Dendritic cell treated with granulocyte-macrophage colony-stimulating factor and Interleukin-4, amounts not matched to agents 40 ng/mL and 50 ng/mL, for 4 days (primary cell): ENCODE measurements around the gene RAB3IL1.

ENCODE experiments used
- H3K27ac Mint-ChIP-seq: one replicate; pipeline ENCODE4 v1.8.0; 2022; ENCODE audit warnings: mild to moderate bottlenecking, mixed read lengths
- H3K27me3 Mint-ChIP-seq: one replicate; pipeline ENCODE4 v1.8.0; 2022; ENCODE audit warnings: mild to moderate bottlenecking, mixed read lengths
- H3K36me3 Mint-ChIP-seq: one replicate; pipeline ENCODE4 v1.8.0; 2022; ENCODE audit warnings: low read depth, mixed read lengths
- H3K4me1 Mint-ChIP-seq: one replicate; pipeline ENCODE4 v1.8.0; 2022; ENCODE audit warnings: low read depth, mixed read lengths
- H3K4me3 Mint-ChIP-seq: one replicate; pipeline ENCODE4 v1.8.0; 2022; ENCODE audit warnings: mild to moderate bottlenecking, moderate library complexity, mixed read lengths
- H3K9me3 Mint-ChIP-seq: one replicate; pipeline ENCODE4 v1.8.0; 2022; ENCODE audit warnings: mixed read lengths
- intact Hi-C: fragments of 100-400 bp; cut with micrococcal nuclease; formaldehyde crosslinking; loops from one replicate; pipeline ENCODE4 v1.15.0; 2022

The RAB3IL1 gene

GRCh38 chr11:61897387-61898246 is 19.7 kb downstream of the RAB3IL1 start:
- Mint-ChIP-seq H3K27ac (no peak overlapping the region), H3K27me3 (no peaks in the 10 kb centered on the region), H3K9me3 (no peaks in the 10 kb centered on the region), H3K4me1 (peaks cover 23% of the 10 kb centered on the region), H3K36me3 (peaks cover 60% of the 10 kb centered on the region), H3K4me3 (no peak overlapping the region)
- intact Hi-C loops, result loop anchor here (2.0 kb wide), 2 partner anchors 185 to 211 kb away; no protein-coding TSS in a partner anchor

DNA sequence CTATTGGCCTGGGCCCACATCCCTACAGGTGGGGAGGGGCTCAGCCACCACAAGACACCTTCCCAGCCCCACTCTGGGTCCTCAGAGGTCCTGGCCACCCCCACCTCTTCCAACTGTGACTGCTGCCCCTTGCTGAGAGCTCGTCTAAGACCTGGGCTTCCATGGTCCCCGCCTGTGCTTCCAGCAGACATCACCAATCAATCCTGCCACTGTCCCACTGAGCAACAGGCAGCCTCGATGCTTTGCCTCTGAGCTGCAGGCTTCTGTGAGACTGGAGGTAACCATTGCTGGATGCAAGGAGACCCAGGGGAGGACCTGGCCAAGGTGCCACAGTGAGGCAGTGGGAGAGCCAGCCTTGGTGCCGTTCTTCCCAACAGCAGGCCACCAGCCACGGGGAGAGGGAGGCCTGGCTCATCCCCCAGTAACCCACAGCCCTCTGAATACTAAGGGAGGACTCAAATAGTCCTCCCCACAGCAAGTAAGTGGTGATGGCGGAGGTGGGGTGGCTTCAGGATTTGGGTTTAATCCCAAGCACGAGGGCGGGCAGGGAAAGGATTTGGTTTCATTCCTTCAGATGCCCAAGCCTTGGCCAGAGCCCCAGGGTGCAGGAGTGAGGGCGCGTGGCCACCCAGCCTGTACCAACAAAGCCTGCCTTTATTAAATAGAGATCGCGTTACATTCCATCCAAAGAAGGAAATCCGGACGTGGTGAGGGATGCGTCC is 20.5 kb downstream of the RAB3IL1 start:
- H3K36me3 Mint-ChIP-seq, result peaks cover 57% of the 10 kb centered on the region
- H3K4me1 Mint-ChIP-seq, result peaks cover 23% of the 10 kb centered on the region
- no peak overlapping the region for H3K27ac Mint-ChIP-seq
- H3K9me3 Mint-ChIP-seq, result no peaks in the 10 kb centered on the region
- H3K4me3 Mint-ChIP-seq, result no peak overlapping the region
- intact Hi-C loops, result no loop called here
- no peaks in the 10 kb centered on the region for H3K27me3 Mint-ChIP-seq

- Mint-ChIP-seq H3K27ac (no peak overlapping the region), H3K4me1 (peaks cover 27% of the 10 kb centered on the region)
- intact Hi-C loops, result no loop called here
These were observed 21.7 kb downstream of the RAB3IL1 start for GRCh38 chr11:61895718-61896059.

GRCh38 chr11:61895046-61895717 is 22.2 kb downstream of the RAB3IL1 start:
- Mint-ChIP-seq H3K27ac (peak overlapping the region; percentile 11), H3K36me3 (peaks cover 40% of the 10 kb centered on the region), H3K4me3 (no peak overlapping the region), H3K9me3 (no peaks in the 10 kb centered on the region), H3K4me1 (peaks cover 30% of the 10 kb centered on the region), H3K27me3 (peaks cover 4% of the 10 kb centered on the region)
- intact Hi-C loops, result no loop called here

More at GRCh38 chr11:61895718-61896059, 21.7 kb downstream of the RAB3IL1 start:
- H3K36me3 Mint-ChIP-seq, result peaks cover 45% of the 10 kb centered on the region
- H3K27me3 Mint-ChIP-seq, result peaks cover 3% of the 10 kb centered on the region
- H3K9me3 Mint-ChIP-seq, result no peaks in the 10 kb centered on the region
- no peak overlapping the region for H3K4me3 Mint-ChIP-seq

GRCh38 chr11:61893981-61894380 is 23.4 kb downstream of the RAB3IL1 start:
- no peak overlapping the region for H3K4me3 Mint-ChIP-seq
- H3K9me3 Mint-ChIP-seq, result no peaks in the 10 kb centered on the region
- peaks cover 28% of the 10 kb centered on the region for H3K4me1 Mint-ChIP-seq
- peaks cover 28% of the 10 kb centered on the region for H3K36me3 Mint-ChIP-seq
- intact Hi-C loops, result no loop called here
- H3K27me3 Mint-ChIP-seq, result peaks cover 8% of the 10 kb centered on the region
- no peak overlapping the region for H3K27ac Mint-ChIP-seq

GRCh38 chr11:61892085-61892370 is 25.3 kb downstream of the RAB3IL1 start:
- peaks cover 22% of the 10 kb centered on the region for H3K4me1 Mint-ChIP-seq
- no peaks in the 10 kb centered on the region for H3K9me3 Mint-ChIP-seq
- intact Hi-C loops, result no loop called here

GRCh38 chr11:61891331-61892084 is 25.9 kb downstream of the RAB3IL1 start, which contains the start of gene FADS3:
Gene FADS3 (minus strand): TSS chr11:61891545. CDS start chr11:61891381, 164 bp downstream.
- no peaks in the 10 kb centered on the region for H3K9me3 Mint-ChIP-seq
- intact Hi-C loops, result no loop called here
- peaks cover 22% of the 10 kb centered on the region for H3K4me1 Mint-ChIP-seq
- peaks cover 13% of the 10 kb centered on the region for H3K27me3 Mint-ChIP-seq
- H3K4me3 Mint-ChIP-seq, result peak within 1 kb of the TSS; percentile 87
- peak within 1 kb of the TSS; percentile 83 for H3K27ac Mint-ChIP-seq
- peaks cover 4% of the 10 kb centered on the region for H3K36me3 Mint-ChIP-seq

More at GRCh38 chr11:61892085-61892370, 25.3 kb downstream of the RAB3IL1 start:
- Mint-ChIP-seq H3K27ac (no peak overlapping the region), H3K4me3 (peak overlapping the region; percentile 56), H3K27me3 (peaks cover 11% of the 10 kb centered on the region), H3K36me3 (peaks cover 9% of the 10 kb centered on the region)

GRCh38 chr11:61890529-61891330 is 26.6 kb downstream of the RAB3IL1 start:
- H3K27ac Mint-ChIP-seq, result peak overlapping the region; percentile 83

DNA sequence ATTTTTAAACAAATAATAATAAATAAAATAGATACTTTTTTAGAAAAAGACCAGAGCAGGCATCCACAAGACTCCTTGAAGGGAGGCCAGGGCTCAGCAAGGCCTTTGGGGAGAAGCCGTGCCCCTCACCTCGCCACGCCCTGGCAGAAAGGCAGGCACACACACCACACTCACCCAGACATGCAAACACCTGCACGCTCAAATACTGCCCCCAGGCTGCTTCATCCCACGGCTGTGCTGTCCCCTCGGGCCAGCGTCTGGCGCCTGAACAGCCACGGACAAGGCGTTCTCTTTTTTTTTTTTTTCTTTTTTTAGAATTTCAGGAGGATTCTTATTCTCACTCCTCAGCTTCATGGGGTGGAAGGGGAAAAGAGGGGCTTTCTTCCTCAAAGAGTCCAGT is 27.5 kb downstream of the RAB3IL1 start:
- H3K27ac Mint-ChIP-seq, result no peak overlapping the region
- H3K27me3 Mint-ChIP-seq, result peaks cover 13% of the 10 kb centered on the region
- peaks cover 15% of the 10 kb centered on the region for H3K4me1 Mint-ChIP-seq
- H3K36me3 Mint-ChIP-seq, result no peaks in the 10 kb centered on the region
- no peaks in the 10 kb centered on the region for H3K9me3 Mint-ChIP-seq
- intact Hi-C loops, result no loop called here
- H3K4me3 Mint-ChIP-seq, result no peak overlapping the region

More at GRCh38 chr11:61890529-61891330, 26.6 kb downstream of the RAB3IL1 start:
- peaks cover 13% of the 10 kb centered on the region for H3K27me3 Mint-ChIP-seq
- peaks cover 22% of the 10 kb centered on the region for H3K4me1 Mint-ChIP-seq
- H3K36me3 Mint-ChIP-seq, result no peaks in the 10 kb centered on the region
- H3K4me3 Mint-ChIP-seq, result peak overlapping the region; percentile 87
- H3K9me3 Mint-ChIP-seq, result no peaks in the 10 kb centered on the region
- intact Hi-C loops, result no loop called here

- intact Hi-C loops, result no loop called here
- Mint-ChIP-seq H3K4me1 (peaks cover 10% of the 10 kb centered on the region), H3K9me3 (no peaks in the 10 kb centered on the region), H3K27ac (no peak overlapping the region), H3K4me3 (no peak overlapping the region), H3K36me3 (no peaks in the 10 kb centered on the region), H3K27me3 (peaks cover 13% of the 10 kb centered on the region)
These were observed 28.8 kb downstream of the RAB3IL1 start for GRCh38 chr11:61888590-61888989.

GRCh38 chr11:61887839-61888494 is 29.4 kb downstream of the RAB3IL1 start:
- Mint-ChIP-seq H3K9me3 (no peaks in the 10 kb centered on the region), H3K27me3 (peaks cover 13% of the 10 kb centered on the region), H3K4me1 (peaks cover 10% of the 10 kb centered on the region), H3K36me3 (no peaks in the 10 kb centered on the region), H3K4me3 (no peak overlapping the region), H3K27ac (no peak overlapping the region)
- intact Hi-C loops, result no loop called here

DNA sequence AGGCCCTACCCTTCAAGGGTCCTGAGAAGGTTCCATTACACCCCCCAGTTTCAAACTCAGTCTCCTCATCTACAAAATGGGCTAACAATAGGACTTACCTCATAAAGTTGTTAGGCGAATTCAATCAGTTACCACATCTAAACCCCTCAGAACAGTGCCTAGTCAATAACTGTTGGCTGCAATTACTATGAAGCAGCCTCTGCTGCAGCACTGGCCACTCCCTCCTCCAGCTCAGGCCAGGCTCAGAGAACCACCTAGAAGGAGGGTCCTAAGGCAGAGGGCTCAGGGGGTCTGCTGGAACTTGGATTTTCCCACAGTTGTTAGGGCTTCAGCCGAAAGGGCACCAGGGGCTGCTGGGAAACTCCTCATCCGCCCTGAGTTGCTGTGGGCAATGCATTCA is 30.7 kb downstream of the RAB3IL1 start:
- Mint-ChIP-seq H3K4me1 (peaks cover 10% of the 10 kb centered on the region), H3K27me3 (peaks cover 13% of the 10 kb centered on the region), H3K4me3 (no peak overlapping the region), H3K27ac (no peak overlapping the region), H3K9me3 (no peaks in the 10 kb centered on the region), H3K36me3 (no peaks in the 10 kb centered on the region)
- intact Hi-C loops, result no loop called here
